Regular cardiac myocyte (primary cell): ENCODE data around the gene KCNA3. TPM values are rescaled to one million over a fixed set of nuclear protein-coding genes. Genes with fewer than 3 reads are reported as not detected.

Experiments used
- total RNA-seq: library from RNA; depleted of rRNA; stranded (reverse); fragments of >200 nt; gene quantifications from 2 replicates; pipeline ENCODE4 v1.2.3, GENCODE V29; 2014

Gene KCNA3
- total RNA-seq = 0.28 TPM in 1 of 2 replicates, not detected in the other

DNA sequence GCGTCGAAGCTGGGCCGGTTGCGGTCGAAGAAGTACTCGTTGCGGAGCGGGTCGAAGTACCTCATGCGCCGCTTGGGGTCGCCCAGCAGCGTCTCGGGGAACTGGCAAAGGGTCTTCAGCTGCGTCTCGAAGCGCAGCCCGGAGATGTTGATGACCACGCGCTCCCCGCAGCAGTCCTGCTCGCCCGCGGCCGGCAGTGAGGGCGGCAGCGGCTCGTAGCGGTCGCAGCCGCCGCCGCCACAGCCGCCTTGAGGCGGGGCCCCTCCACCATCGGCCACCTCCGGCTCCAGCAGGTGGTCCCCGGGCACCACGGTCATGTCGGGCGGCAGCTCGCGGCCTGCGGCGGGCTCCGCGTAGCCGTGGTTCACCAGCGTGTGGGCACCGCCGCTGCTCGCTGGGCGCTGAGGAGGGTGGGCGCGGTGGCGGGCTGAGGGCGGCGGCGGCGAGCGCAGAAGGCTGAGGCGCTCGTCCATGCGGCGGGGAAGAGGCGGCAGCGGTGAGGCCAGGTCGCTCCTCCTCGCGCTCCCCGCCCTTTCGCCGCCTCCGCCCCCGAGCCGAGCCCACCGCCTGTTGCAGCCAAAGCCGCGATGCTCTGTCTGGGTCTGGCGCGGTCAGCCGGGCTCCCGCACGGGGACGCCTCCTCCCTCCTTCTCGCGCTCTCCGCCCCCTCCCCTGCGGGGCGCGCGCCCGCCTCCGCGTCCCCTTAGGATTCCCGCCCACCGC, at the start of gene KCNA3:
KCNA3 (minus strand) TSS at position 604 of the 723 bp plus-strand sequence; CDS start at position 473, 131 bp downstream.

Other genes starting within 250 kb of the KCNA3 start
- not detected in 2 replicates for gene PROK1, start 223.8 kb downstream of the KCNA3 start, total RNA-seq
- gene KCNA10, start 155.8 kb downstream of the KCNA3 start, total RNA-seq = not detected in 2 replicates
- gene KCNA2, start 68.6 kb downstream of the KCNA3 start, total RNA-seq = under 0.01 TPM in 1 of 2 replicates, not detected in the other
- gene CD53, start 198.2 kb upstream of the KCNA3 start, total RNA-seq = not detected in 2 replicates